ENCODE results near the gene HPCA. TPM values are rescaled to one million over a fixed set of nuclear protein-coding genes. Genes with fewer than 3 reads are reported as not detected.
A peak's percentile ranks its signal among the peaks of the same experiment; 100 is the strongest.

HPCA gene
- total RNA-seq, 4 donors from 2014 or later: not detected

GRCh38 chr1:32859915-32860314 lies 26.4 kb upstream of the HPCA start:
- H3K27me3 ChIP-seq: no peaks in the 10 kb centered on the region
- DNase-seq (ENCODE audit: low spot score in 2 of 2): no peak
- H3K9me3 ChIP-seq: no peaks in the 10 kb centered on the region
- TF ChIP-seq POLR2AphosphoS5 (IDR thresholded peaks at IDR 0.05): no peak
- no peak for TF ChIP-seq POLR2A (IDR thresholded peaks at IDR 0.05)
- no peak for TF ChIP-seq EP300 (IDR thresholded peaks at IDR 0.05)
- TF ChIP-seq CTCF (IDR thresholded peaks at IDR 0.05): no peak
- no peak overlapping the region for H3K4me3 ChIP-seq
- WGBS: 98% methylated on average over 2 of the region's 2 CpGs
- peaks cover 36% of the 10 kb centered on the region for H3K36me3 ChIP-seq
- H3K27ac ChIP-seq: no peak overlapping the region
- H3K4me1 ChIP-seq: peaks cover 7% of the 10 kb centered on the region

GRCh38 chr1:32860566-32860965 lies 25.7 kb upstream of the HPCA start:
- TF ChIP-seq POLR2A (IDR thresholded peaks at IDR 0.05): no peak
- no peak for TF ChIP-seq POLR2AphosphoS5 (IDR thresholded peaks at IDR 0.05)
- no peak for TF ChIP-seq EP300 (IDR thresholded peaks at IDR 0.05)
- no peak for TF ChIP-seq CTCF (IDR thresholded peaks at IDR 0.05)
- Histone ChIP-seq H3K36me3 (peaks cover 30% of the 10 kb centered on the region), H3K27me3 (no peaks in the 10 kb centered on the region), H3K4me1 (peaks cover 7% of the 10 kb centered on the region), H3K4me3 (no peak overlapping the region), H3K27ac (no peak overlapping the region), H3K9me3 (no peaks in the 10 kb centered on the region)
- no peak for DNase-seq (ENCODE audit: low spot score in 2 of 2)

GRCh38 chr1:32861904-32862695 lies 24.2 kb upstream of the HPCA start:
- peaks cover 14% of the 10 kb centered on the region for H3K36me3 ChIP-seq
- H3K27ac ChIP-seq: no peak overlapping the region
- no peak overlapping the region for H3K4me3 ChIP-seq
- no peaks in the 10 kb centered on the region for H3K27me3 ChIP-seq
- peak in 1 of 2 donors; percentile 32 for DNase-seq (ENCODE audit: low spot score in 2 of 2)
- WGBS: 74% methylated on average over 3 of the region's 3 CpGs
- TF ChIP-seq EP300 (IDR thresholded peaks at IDR 0.05): no peak
- no peak for TF ChIP-seq POLR2A (IDR thresholded peaks at IDR 0.05)
- TF ChIP-seq POLR2AphosphoS5 (IDR thresholded peaks at IDR 0.05): no peak
- no peak for TF ChIP-seq CTCF (IDR thresholded peaks at IDR 0.05)
- no peaks in the 10 kb centered on the region for H3K9me3 ChIP-seq
- peaks cover 7% of the 10 kb centered on the region for H3K4me1 ChIP-seq

- Histone ChIP-seq H3K4me3 (no peak overlapping the region), H3K36me3 (peaks cover 10% of the 10 kb centered on the region), H3K27me3 (no peaks in the 10 kb centered on the region), H3K27ac (no peak overlapping the region), H3K9me3 (no peaks in the 10 kb centered on the region), H3K4me1 (peaks cover 7% of the 10 kb centered on the region)
- TF ChIP-seq EP300 (IDR thresholded peaks at IDR 0.05) (no peak), CTCF (IDR thresholded peaks at IDR 0.05) (no peak), POLR2AphosphoS5 (IDR thresholded peaks at IDR 0.05) (no peak)
- 89% methylated on average over 4 of the region's 4 CpGs for WGBS
- no peak for DNase-seq (ENCODE audit: low spot score in 2 of 2)
These were observed 22.9 kb upstream of the HPCA start for GRCh38 chr1:32863218-32863880.

GRCh38 chr1:32863881-32864245 lies 22.4 kb upstream of the HPCA start:
- Histone ChIP-seq H3K4me3 (no peak overlapping the region), H3K27me3 (no peaks in the 10 kb centered on the region), H3K36me3 (peaks cover 10% of the 10 kb centered on the region), H3K27ac (no peak overlapping the region), H3K9me3 (no peaks in the 10 kb centered on the region), H3K4me1 (peaks cover 7% of the 10 kb centered on the region)
- TF ChIP-seq CTCF (IDR thresholded peaks at IDR 0.05): no peak
- no peak for TF ChIP-seq EP300 (IDR thresholded peaks at IDR 0.05)
- TF ChIP-seq POLR2A (IDR thresholded peaks at IDR 0.05): no peak
- no peak for TF ChIP-seq POLR2AphosphoS5 (IDR thresholded peaks at IDR 0.05)
- WGBS: 100% methylated on average over 1 of the region's 1 CpG
- no peak for DNase-seq (ENCODE audit: low spot score in 2 of 2)

Data from suprapubic skin (tissue), 4 donors.